ENCODE measurements around the gene SORCS2.

The SORCS2 gene

GRCh38 chr4:7324651-7325121, 132.3 kb downstream of the SORCS2 start:
- TF ChIP-seq GATA3 (IDR thresholded peaks at IDR 0.05; ENCODE audit: low read depth, low read length) (no peak), GATA2 (IDR thresholded peaks at IDR 0.05; ENCODE audit: low read depth, low read length) (no peak)

- TF ChIP-seq GATA3 (IDR thresholded peaks at IDR 0.05; ENCODE audit: low read depth, low read length) (no peak), GATA2 (IDR thresholded peaks at IDR 0.05; ENCODE audit: low read depth, low read length) (no peak)
Observed at GRCh38 chr4:7325541-7325940, 133.2 kb downstream of the SORCS2 start.

DNA sequence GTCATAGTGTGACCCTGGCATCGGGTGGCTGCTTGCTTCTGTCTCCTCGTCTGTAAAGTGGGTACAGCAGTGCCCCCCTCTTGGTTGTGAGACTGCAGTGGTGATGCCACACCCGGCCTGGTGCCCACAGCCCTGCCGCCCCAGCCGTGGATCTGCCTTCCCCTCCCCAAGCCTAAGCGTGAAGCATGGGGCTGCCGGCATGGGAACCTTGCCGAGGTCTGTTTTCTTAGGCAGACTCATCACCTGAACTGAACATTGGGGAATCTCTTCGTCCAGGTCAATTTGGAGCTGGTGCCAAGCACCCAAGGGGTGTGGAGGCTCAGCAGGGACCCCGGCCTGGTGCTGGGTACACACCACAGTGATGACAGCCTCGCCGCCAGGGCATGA, 134.0 kb downstream of the SORCS2 start:
- TF ChIP-seq GATA2 (IDR thresholded peaks at IDR 0.05; ENCODE audit: low read depth, low read length) (no peak), GATA3 (IDR thresholded peaks at IDR 0.05; ENCODE audit: low read depth, low read length) (no peak)

DNA sequence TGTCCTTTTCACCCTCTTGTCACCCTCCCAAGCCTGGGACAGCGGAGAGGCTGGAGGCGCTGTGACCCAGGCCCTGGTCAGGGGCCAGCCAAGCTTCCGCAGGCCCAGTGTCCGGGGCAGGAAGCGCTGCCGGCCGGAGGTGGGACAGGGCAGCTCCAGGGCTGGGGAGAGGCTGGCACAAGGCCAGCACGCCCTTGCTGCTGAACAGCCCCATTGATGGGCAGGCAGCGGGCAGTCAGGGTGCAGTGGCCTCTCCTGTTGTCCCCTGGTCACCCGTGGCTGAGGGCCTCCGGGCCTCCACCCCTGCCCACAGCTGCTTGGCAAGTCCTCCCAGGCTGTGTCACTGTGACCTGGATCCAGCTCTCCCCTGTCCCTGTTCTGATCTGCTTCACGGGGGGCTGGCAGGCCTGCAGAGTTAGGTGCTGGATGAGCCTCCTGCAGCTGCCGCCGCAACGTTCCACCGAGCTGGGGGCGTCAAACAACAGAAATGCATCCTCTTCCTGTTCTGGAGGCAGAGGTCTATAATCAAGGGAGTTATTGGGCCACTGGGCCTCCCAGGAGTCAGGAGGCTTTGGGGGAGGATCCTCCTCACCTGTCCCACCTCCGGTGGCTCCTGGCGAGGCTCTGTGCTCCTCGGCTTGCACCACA, 134.5 kb downstream of the SORCS2 start:
- no peak for TF ChIP-seq GATA2 (IDR thresholded peaks at IDR 0.05; ENCODE audit: low read depth, low read length)
- TF ChIP-seq GATA3 (IDR thresholded peaks at IDR 0.05; ENCODE audit: low read depth, low read length) = no peak

DNA sequence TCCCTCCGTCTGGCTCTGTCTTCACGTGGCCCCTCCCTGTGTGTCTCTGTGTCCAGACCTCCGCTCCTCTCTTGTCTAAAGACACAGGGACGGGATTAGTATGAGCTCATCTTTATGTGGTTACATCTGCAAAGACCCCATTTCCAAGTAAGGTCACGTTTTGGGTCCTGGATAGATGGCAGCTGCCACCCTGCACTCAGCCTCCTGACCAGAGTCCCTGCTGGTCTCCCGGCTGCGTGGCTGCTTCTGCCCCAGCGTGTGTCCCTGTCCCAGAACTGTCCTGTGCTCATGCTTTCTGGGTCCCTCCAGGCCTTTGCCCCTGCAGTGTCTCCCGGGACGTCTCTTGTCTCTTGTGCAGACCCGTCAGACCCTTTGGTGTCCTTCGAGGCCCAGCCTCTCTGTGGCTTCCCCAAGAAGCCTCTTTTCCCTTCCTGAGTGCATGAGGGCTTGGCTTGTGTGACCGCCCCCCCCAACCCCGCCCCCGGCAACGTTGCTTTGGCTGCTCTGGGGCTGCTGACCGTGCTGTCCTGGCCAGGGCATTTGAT, 135.1 kb downstream of the SORCS2 start:
- TF ChIP-seq GATA3 (IDR thresholded peaks at IDR 0.05; ENCODE audit: low read depth, low read length) = no peak
- TF ChIP-seq GATA2 (IDR thresholded peaks at IDR 0.05; ENCODE audit: low read depth, low read length) = no peak

DNA sequence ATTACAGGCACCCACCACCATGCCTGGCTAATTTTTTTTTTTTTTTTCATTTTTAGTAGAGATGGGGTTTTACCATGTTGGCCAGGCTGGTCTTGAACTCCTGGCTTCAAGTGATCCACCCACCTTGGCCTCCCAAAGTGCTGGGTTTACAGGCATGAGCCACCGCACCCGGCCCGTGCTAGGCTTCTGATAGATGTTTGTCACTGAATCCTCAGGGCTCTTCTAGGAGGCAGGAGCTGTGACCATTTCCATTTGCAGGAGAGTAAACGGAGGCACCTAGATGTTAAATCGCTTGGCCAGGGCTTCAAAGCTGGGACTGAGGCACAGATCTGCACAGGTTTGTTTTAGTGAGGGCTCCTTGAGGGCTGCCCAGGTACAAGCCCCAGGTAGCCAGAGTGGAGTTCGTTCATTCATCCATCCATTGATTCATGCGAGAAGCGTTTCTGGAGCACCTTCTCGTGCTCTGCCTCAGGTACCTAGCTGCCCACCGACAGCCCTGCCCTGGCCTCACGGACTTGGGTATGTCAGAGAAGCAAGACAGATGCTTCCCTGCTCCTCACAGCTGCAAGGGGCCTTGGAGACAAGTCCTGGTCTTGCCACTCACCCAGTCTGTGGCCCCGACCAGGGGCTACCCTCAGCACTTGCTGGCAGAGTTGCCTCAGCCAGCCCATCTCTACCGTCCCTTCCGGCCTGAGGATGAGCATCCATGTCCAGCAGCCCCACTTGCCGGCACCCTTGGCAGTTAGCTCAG, 136.0 kb downstream of the SORCS2 start:
- TF ChIP-seq GATA3 (IDR thresholded peaks at IDR 0.05; ENCODE audit: low read depth, low read length) (no peak), GATA2 (IDR thresholded peaks at IDR 0.05; ENCODE audit: low read depth, low read length) (no peak)

DNA sequence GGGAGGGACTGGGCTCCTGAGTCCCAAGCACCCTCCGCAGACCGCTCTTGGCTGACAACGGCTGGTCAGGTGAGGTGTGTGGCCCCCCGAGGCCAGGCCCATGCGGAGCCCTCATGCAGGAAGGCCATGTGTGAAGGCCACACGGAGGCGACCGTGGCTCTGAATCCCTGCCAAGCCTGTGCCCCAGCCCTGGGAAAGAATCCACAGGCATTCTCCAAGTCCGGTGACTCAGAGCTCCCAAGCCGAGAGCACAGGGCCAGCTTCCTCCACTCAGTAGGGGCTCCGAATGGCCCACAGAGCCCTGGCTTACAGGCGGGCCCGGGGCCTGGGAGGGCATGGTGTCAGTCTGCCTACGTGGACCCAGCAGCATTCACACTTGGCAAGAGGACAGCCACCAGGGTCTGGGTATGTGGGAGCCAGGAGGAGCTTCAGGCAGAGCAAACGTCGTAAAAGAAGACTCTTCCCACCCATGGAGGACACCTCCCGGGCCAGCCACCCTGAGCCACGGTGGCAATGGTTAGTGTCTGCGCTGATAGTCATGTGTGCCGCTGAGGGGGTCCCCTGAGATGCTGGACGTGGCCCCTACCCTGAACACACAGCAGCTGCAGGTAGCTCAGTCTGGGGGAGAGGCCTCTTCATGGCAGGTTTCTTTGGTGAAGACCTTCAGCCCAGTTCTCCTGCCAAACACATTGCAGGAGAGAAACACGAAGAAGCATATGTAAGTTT, 136.7 kb downstream of the SORCS2 start:
- TF ChIP-seq GATA3 (IDR thresholded peaks at IDR 0.05; ENCODE audit: low read depth, low read length) = no peak
- no peak for TF ChIP-seq GATA2 (IDR thresholded peaks at IDR 0.05; ENCODE audit: low read depth, low read length)

GRCh38 chr4:7330031-7330596, 137.8 kb downstream of the SORCS2 start:
- TF ChIP-seq GATA2 (IDR thresholded peaks at IDR 0.05; ENCODE audit: low read depth, low read length) (no peak), GATA3 (IDR thresholded peaks at IDR 0.05; ENCODE audit: low read depth, low read length) (no peak)

GRCh38 chr4:7330811-7331681, 138.7 kb downstream of the SORCS2 start:
- TF ChIP-seq GATA3 (IDR thresholded peaks at IDR 0.05; ENCODE audit: low read depth, low read length) = no peak
- no peak for TF ChIP-seq GATA2 (IDR thresholded peaks at IDR 0.05; ENCODE audit: low read depth, low read length)

DNA sequence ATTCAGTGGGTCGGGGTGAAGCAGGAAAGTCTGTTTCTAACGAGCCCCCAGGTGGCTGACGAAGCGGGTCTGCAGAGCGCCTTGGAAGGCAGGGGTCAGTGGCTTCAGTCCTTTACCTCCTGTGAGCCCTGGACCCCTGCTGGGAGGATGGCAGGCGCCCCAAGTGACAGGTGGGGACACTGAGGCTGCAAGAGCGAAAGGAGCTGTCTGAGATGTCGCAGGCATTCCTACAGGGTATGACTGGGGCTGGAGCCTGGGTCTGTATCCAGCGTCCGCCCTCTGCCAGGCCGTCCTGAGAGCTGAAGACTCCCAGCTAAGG, 139.3 kb downstream of the SORCS2 start:
- no peak for TF ChIP-seq GATA2 (IDR thresholded peaks at IDR 0.05; ENCODE audit: low read depth, low read length)
- no peak for TF ChIP-seq GATA3 (IDR thresholded peaks at IDR 0.05; ENCODE audit: low read depth, low read length)

DNA sequence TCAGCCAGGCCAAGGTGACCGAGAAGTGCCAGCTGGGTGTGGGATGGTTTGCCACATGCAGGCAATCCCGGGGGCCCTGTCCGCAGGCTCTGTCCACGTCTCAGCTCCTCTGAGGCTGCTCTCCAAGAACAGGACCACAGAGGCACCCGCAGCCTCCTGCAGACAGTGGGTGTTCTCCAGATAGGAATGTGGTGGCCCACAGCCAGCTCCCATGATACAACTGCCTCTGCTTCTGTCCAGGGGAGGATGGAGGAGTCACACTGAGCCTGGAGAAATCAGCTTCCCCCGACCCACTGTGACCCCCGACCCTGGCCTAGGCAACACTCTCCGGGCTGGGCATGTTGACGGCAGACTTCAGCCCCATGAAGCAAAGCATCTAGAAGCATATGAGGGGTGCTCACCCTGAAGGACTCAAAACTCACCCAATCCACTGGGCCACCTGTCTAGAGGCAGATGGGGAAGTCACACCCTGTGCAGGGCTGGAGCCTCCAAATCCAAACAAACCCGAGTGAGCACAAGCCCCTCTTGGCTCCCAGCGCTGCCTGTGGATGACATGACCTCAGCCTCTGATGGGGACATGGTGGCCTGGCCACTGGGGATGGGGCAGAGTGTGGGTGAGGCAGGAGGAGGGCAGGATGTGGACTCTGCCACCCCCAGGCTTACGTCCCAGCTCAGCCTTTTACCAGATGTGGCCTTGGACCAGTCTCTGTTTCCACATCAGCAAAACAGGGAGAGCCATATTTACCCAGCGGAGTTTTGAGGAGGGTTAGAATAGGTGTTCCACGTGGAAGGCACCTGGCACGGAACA, 140.1 kb downstream of the SORCS2 start:
- TF ChIP-seq GATA2 (IDR thresholded peaks at IDR 0.05; ENCODE audit: low read depth, low read length) = no peak
- no peak for TF ChIP-seq GATA3 (IDR thresholded peaks at IDR 0.05; ENCODE audit: low read depth, low read length)

DNA sequence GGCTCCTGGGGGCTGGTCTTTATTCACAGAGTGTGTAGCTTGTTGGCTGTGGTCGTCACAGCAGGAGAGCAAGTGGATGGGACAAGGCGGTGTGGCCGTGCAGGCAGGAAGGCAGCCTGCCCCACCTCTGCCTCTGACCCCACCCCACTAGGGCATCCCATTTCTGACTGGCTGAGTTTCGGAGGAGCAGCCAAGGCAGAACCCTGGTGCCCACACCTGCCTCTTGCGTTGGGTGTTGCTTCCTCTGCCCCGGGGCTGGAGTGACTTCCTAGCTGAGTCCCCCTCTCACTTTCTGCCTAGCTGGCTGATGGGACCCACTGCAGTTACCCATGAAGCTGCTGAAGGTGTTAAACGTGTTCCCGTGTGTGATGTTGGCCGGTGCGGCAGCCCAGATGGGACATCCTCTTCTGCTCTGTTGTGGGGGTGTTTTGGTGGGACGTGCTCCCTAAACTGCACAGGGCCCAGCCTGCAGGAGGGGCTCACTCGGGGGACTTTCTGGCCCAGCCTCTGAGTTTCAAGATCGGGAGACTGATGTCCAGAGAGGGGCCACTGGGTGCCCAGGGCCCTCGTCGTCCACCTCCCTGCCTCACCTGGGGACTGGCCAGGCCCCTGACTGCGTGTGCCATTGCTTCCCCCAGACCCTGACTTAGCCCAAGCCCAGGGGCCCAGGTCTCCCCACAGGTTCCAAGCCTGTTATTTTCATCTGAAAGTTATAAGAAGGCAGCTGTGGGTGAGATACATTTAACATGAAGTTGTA, 140.9 kb downstream of the SORCS2 start:
- no peak for TF ChIP-seq GATA3 (IDR thresholded peaks at IDR 0.05; ENCODE audit: low read depth, low read length)
- TF ChIP-seq GATA2 (IDR thresholded peaks at IDR 0.05; ENCODE audit: low read depth, low read length) = no peak

Measured in SH-SY5Y (cell line).